GM21526 (cell line): ENCODE data around the gene ANAPC10.
"Not testable (repeated sequence)": the region's sequence is repeated elsewhere in the genome, so short reads cannot be mapped to it uniquely, and the experiment has no call there.

Experiments used
- ATAC-seq: cut with Tn5 transposase; IDR thresholded peaks from one replicate; pipeline ENCODE4 v1.9.1; 2021; ENCODE audit warnings: moderate library complexity; ENCODE audit not compliant: unreplicated experiment, low FRiP score

The ANAPC10 gene

GRCh38 chr4:145012841-145013240 is 85.2 kb downstream of the ANAPC10 start:
- ATAC-seq = no peak

DNA sequence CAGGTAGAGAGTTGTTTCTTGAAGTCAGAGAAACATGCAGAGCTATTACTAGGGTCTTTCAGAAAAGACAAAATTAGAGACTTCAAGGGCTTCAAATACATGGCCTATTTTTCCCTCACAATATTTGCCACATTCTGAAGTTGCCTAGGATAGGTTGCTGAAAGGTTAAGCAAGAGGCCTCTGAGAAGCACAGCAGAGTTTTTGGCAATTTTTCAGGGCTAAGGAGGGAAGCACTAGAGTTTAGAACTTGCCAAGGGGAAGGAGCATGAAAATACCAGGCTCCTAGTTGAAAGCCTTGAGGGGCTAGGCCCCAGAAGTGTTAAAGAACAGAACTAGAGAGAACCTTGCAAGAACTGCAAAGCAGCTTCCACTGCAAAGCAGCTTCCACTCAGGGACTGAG is 86.4 kb downstream of the ANAPC10 start:
- ATAC-seq = no peak

- ATAC-seq = not testable (repeated sequence)
Measured at GRCh38 chr4:145010315-145010714, 87.7 kb downstream of the ANAPC10 start.

GRCh38 chr4:145003675-145004074 is 94.3 kb downstream of the ANAPC10 start:
- ATAC-seq = no peak

GRCh38 chr4:145001635-145002034 is 96.4 kb downstream of the ANAPC10 start:
- ATAC-seq = no peak

- not testable (repeated sequence) for ATAC-seq
Measured at GRCh38 chr4:145000656-145001055, 97.3 kb downstream of the ANAPC10 start.

DNA sequence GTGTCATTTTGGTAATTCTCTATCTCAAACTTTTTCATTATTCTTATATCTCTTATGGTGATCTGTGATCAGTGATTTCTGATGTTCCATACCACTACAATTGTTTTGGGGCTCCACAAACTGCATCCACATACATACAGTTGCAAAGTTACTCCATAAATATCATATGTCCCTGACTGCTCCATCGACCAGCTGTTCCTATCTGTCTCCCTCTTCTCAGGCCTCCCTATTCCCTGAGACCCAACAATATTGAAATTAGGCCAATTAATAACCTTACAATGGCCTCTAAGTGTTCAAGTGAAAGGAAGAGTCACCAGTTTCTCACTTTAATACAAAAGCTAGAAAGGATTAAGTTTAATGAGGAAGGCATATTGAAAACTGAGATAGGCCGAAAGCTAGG is 108.7 kb downstream of the ANAPC10 start:
- no peak for ATAC-seq

DNA sequence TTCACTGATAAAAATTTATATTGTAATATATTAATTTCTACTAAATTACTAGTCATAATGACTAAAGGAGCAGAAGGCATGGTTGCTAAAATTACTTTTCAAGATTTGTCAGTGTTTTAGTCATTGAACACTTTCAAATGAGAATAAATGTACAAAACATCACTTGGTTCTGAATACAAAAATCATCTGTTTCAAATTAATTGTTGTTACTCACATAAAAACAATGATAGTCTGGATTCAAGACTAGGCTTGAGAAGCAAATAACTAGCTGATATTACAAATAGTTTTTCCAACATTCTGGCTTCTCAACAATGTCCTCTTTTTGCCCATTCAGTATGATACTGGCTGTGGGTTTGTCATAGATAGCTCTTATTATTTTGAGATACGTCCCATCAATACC is 112.5 kb downstream of the ANAPC10 start:
- ATAC-seq = no peak

- no peak for ATAC-seq
Measured at GRCh38 chr4:144985014-144985413, 113.0 kb downstream of the ANAPC10 start.

DNA sequence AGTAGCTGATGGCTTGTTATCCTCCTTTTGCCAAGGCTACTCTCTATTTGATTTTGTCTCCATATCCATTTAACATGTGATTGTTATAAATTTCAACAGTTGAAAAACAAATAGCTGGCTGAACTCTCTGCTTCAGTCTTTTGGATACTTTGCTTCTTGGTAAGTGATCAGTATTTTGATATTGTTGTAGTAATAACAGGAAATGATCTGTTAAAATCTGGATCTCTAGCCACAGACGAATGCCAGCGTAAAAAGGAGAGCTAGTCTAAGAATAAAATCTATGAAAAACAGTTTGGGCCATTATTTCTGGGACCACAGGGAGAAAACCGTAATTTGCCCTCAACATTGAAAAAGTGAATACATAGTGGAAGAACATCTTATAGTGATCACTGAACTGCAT is 113.8 kb downstream of the ANAPC10 start:
- ATAC-seq = no peak

- no peak for ATAC-seq
Measured at GRCh38 chr4:144975718-144976117, 122.3 kb downstream of the ANAPC10 start.

DNA sequence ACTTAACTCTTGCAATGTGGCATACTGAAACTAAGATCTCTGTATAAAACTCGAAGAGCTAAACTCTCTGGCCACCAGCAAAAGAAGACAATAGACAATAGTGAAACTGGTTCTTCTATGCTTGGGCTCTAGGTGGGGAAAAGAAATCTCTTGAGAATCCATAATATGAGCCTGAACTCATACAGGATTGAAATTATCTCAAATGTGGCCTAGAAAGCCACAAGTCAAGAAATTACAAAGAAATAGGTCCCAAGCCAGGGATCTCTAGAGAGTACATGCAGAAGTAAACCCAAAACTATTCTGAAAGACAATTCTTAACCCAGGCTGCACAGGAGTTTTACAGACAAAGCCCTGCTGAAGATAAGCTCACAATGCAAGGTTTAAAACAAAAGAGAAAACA is 127.4 kb downstream of the ANAPC10 start:
- ATAC-seq = peak; percentile 67

DNA sequence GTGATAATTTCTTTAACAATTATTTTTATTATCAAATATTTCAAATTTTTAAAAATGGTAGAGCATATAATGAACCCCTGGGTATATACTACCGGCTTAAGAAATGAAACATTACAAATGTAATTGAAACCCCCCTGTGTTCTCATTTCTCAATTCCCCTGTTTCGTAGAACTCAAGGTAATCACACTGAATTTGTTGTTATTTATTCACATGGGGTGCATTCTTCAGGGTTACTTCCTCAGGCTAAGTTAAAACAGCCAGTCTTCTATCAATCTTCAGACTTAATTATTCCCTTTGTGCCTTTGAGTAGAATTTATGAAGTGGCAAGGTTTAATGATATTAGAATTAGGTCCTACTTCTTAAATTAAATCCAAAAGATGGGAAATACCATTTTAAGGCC is 128.2 kb downstream of the ANAPC10 start:
- ATAC-seq = no peak

- no peak for ATAC-seq
Measured at GRCh38 chr4:144968606-144969005, 129.4 kb downstream of the ANAPC10 start.

GRCh38 chr4:144967161-144967560 is 130.8 kb downstream of the ANAPC10 start:
- ATAC-seq = peak; percentile 78

- no peak for ATAC-seq
Measured at GRCh38 chr4:144962300-144962699, 135.7 kb downstream of the ANAPC10 start.

GRCh38 chr4:144955104-144955503 is 142.9 kb downstream of the ANAPC10 start:
- no peak for ATAC-seq

- ATAC-seq = no peak
Measured at GRCh38 chr4:144954230-144954629, 143.8 kb downstream of the ANAPC10 start.

DNA sequence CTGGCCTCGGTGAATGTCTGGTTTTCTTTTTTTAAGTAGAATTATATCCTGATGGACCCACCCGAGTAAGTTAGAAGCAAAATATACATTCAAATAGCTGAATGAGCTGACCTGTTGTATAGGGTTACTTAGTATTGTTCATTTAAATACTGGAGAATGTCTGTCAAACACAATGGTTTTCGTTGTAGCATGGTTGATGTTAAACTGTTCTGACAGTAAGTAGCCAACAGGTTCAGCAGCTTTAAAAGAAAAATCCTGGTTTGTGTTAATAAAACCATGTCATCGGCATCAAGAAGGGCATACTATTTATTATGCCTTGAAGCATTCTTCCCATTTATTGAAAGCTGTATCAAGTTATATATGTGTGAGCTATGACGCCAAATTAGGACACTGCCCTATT is 149.6 kb downstream of the ANAPC10 start:
- no peak for ATAC-seq

DNA sequence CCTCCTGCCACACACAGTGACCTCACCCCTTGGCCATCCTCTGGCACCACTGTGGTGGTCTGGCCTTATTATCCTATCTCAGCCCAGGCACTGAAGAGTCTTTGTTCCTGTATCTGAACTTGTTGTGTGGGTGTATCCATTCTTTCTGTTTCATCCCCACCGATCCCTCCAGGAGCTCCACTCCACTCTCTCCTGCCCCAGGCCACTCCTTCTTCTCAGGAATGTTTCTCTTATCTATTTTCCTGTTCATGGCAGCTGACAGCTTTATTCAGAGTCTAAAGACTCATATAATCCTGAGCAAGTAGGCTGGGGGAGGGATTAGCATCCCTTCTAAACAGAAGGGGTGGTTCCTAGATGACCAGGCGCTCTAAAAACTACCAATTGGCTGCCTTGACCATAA is 150.0 kb downstream of the ANAPC10 start:
- ATAC-seq = no peak
